ENCODE results near the gene SH3RF3. TPM values are rescaled to one million over a fixed set of nuclear protein-coding genes. Genes with fewer than 3 reads are reported as not detected.

The SH3RF3 gene
- total and polyA plus RNA-seq, 10 of the 15 experiments (the other 5 are each of a cell fraction or from before 2014, with no cell fraction given), result 0.08 to 8.8 (median 2.3) TPM

DNA sequence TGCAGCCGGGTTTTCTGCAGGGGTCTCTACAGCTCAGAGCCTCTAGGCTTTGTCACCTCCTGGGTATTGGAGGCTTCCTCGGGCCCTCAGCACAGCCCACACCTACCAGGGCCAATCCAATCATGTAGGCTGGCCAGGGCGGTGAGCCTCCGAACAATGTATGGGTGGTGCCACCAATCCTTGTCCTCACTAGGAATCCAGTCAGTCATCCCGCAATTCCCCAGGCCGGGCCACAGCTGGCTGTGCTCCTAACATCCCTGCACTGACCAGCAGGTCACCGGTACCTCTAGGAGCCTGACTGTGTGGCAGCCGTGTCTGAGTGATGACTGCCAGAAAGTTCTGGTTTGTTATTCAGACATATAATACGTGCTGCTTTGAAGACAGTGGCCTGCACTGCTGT, 129.4 kb downstream of the SH3RF3 start:
- ChIA-PET CTCF (no interaction called here), RAD21 (ENCODE audit: unreplicated experiment) (interaction anchor here (1.2 to 1.5 kb wide), 2 partner anchors 27 to 44 kb away, joined by 3 to 4 read pairs; no protein-coding TSS in a partner anchor), POLR2A (no interaction called here), SMC1A (ENCODE audit: uncharacterized antibody, unreplicated experiment) (interaction anchor here (0.9 to 7.3 kb wide), 4 partner anchors 21 to 252 kb away, joined by 3 to 76 read pairs (median 4); no protein-coding TSS in a partner anchor)
- H3K4me2 ChIP-seq (ENCODE audit: control insufficient read depth, insufficient read depth), result no peak overlapping the region
- no peak overlapping the region for H3K27ac ChIP-seq (ENCODE audit: control insufficient read depth, insufficient read depth)
- ATAC-seq, result no peak
- H3K4me1 ChIP-seq (ENCODE audit: control insufficient read depth, insufficient read depth, low read length), result peaks cover 27% of the 10 kb centered on the region
- H3K79me2 ChIP-seq (ENCODE audit: control insufficient read depth, insufficient read depth, low read length), result no peaks in the 10 kb centered on the region; the same call in 1 of the 2 replicates
- H3K9ac ChIP-seq (ENCODE audit: control insufficient read depth, insufficient read depth, low read length), result no peak overlapping the region
- FAIRE-seq, result no peak
- in situ Hi-C loops (cut with MboI) (no loop called here), intact Hi-C loops (cut with micrococcal nuclease; ENCODE audit: unreplicated experiment) (loop anchor here (5.0 kb wide), 1 partner anchor 126 kb away; no protein-coding TSS in a partner anchor)
- DNase-seq (ENCODE audit: low read depth, low spot score), result no peak
- WGBS (ENCODE audit: insufficient coverage, insufficient replicate concordance, low lambda C conversion rate, missing lambda C conversion rate), result 44% methylated on average over 9 of the region's 9 CpGs
- BruUV-seq (replicated peaks), result no TSS peak
- no peaks in the 10 kb centered on the region for H3K36me3 ChIP-seq (ENCODE audit: control insufficient read depth in 2 of 2, insufficient read depth in 2 of 2, low read length in 1 of 2)
- H3K4me3 ChIP-seq, result no peak overlapping the region
- no peaks in the 10 kb centered on the region for H4K20me1 ChIP-seq (ENCODE audit: control insufficient read depth, insufficient read depth)
- TF ChIP-seq NR2C1 (IDR thresholded peaks at IDR 0.05) (no peak), IRF4 (IDR thresholded peaks at IDR 0.05; ENCODE audit: low read depth, low read length) (no peak), POLR2A (IDR thresholded peaks at IDR 0.05; ENCODE audit: low read depth, low read length) (no peak), NFXL1 (IDR thresholded peaks at IDR 0.05; ENCODE audit: borderline replicate concordance) (no peak), PAX8 (IDR thresholded peaks at IDR 0.05) (no peak), EED (IDR thresholded peaks at IDR 0.05; ENCODE audit: low read depth) (no peak), TARDBP (IDR thresholded peaks at IDR 0.05; ENCODE audit: borderline replicate concordance) (no peak), BRCA1 (IDR thresholded peaks at IDR 0.05; ENCODE audit: low read depth, low read length) (no peak), YBX1 (IDR thresholded peaks at IDR 0.05) (no peak), EP300 (IDR thresholded peaks at IDR 0.05; ENCODE audit: borderline replicate concordance in 1 of 2, control insufficient read depth in 1 of 2, low read depth in 2 of 2, low read length in 2 of 2) (no peak), BMI1 (IDR thresholded peaks at IDR 0.05; ENCODE audit: borderline replicate concordance) (no peak), CBFB (IDR thresholded peaks at IDR 0.05; ENCODE audit: low read depth) (no peak), CEBPB (IDR thresholded peaks at IDR 0.05; ENCODE audit: borderline replicate concordance in 1 of 2, low read depth in 2 of 2, low read length in 2 of 2) (no peak), ZZZ3 (IDR thresholded peaks at IDR 0.05; ENCODE audit: control insufficient read depth, insufficient read length, low read depth) (no peak), SUPT20H (IDR thresholded peaks at IDR 0.05; ENCODE audit: borderline replicate concordance, control insufficient read depth, low read depth, low read length) (no peak), POLR2AphosphoS5 (IDR thresholded peaks at IDR 0.05; ENCODE audit: low read length) (no peak)
- TF ChIP-seq, protein P1, sequence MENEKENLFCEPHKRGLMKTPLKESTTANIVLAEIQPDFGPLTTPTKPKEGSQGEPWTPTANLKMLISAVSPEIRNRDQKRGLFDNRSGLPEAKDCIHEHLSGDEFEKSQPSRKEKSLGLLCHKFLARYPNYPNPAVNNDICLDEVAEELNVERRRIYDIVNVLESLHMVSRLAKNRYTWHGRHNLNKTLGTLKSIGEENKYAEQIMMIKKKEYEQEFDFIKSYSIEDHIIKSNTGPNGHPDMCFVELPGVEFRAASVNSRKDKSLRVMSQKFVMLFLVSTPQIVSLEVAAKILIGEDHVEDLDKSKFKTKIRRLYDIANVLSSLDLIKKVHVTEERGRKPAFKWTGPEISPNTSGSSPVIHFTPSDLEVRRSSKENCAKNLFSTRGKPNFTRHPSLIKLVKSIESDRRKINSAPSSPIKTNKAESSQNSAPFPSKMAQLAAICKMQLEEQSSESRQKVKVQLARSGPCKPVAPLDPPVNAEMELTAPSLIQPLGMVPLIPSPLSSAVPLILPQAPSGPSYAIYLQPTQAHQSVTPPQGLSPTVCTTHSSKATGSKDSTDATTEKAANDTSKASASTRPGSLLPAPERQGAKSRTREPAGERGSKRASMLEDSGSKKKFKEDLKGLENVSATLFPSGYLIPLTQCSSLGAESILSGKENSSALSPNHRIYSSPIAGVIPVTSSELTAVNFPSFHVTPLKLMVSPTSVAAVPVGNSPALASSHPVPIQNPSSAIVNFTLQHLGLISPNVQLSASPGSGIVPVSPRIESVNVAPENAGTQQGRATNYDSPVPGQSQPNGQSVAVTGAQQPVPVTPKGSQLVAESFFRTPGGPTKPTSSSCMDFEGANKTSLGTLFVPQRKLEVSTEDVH (IDR thresholded peaks at IDR 0.05; ENCODE audit: low read depth, partially characterized antibody), result no peak
- TF ChIP-seq, protein P2, sequence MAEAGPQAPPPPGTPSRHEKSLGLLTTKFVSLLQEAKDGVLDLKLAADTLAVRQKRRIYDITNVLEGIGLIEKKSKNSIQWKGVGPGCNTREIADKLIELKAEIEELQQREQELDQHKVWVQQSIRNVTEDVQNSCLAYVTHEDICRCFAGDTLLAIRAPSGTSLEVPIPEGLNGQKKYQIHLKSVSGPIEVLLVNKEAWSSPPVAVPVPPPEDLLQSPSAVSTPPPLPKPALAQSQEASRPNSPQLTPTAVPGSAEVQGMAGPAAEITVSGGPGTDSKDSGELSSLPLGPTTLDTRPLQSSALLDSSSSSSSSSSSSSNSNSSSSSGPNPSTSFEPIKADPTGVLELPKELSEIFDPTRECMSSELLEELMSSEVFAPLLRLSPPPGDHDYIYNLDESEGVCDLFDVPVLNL (IDR thresholded peaks at IDR 0.05; ENCODE audit: low read depth, low read length), result no peak
- no peaks in the 10 kb centered on the region for H3K9me3 ChIP-seq (replicated peaks; ENCODE audit: control insufficient read depth, insufficient read depth, low read length)
- H2AFZ ChIP-seq (ENCODE audit: control insufficient read depth, low read depth, low read length), result no peak overlapping the region
- H3K27me3 ChIP-seq (replicated peaks in 1 of 2; ENCODE audit: control insufficient read depth in 2 of 2, insufficient read depth in 2 of 2, low read length in 1 of 2), result no peaks in the 10 kb centered on the region

Measured in GM12878 (cell line).